GM12801 (cell line): ENCODE data around the gene PYGB.

Experiments used
- CTCF ChIP-seq: IDR thresholded peaks from one replicate; pipeline ENCODE4 v1.5.1; 2011; ENCODE audit warnings: control low read depth; ENCODE audit not compliant: insufficient read length; ENCODE audit errors: extremely low read depth

Gene PYGB

DNA sequence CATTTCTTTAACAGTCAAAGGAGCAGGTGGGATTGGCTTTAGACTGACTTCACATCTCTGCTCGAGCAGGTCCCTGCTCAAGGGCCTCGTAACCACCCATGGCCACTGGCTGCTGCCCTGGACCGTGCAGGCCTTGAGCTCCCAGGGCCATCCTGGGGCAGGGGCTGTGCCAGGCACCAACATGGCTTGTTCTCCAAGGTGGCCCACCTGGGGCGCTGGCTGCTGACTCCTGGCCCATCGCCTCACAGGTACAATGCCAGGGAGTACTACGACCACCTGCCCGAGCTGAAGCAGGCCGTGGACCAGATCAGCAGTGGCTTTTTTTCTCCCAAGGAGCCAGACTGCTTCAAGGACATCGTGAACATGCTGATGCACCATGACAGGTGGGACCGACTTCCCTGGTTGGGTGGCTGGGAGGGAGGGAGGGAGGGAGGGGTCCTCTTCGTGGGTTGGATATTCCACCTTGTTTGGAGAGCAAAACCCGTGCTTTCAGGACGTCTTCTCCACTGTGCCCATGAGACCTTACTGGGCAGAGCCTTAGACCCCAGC lies 46.1 kb downstream of the PYGB start:
- TF ChIP-seq CTCF, result no peak

DNA sequence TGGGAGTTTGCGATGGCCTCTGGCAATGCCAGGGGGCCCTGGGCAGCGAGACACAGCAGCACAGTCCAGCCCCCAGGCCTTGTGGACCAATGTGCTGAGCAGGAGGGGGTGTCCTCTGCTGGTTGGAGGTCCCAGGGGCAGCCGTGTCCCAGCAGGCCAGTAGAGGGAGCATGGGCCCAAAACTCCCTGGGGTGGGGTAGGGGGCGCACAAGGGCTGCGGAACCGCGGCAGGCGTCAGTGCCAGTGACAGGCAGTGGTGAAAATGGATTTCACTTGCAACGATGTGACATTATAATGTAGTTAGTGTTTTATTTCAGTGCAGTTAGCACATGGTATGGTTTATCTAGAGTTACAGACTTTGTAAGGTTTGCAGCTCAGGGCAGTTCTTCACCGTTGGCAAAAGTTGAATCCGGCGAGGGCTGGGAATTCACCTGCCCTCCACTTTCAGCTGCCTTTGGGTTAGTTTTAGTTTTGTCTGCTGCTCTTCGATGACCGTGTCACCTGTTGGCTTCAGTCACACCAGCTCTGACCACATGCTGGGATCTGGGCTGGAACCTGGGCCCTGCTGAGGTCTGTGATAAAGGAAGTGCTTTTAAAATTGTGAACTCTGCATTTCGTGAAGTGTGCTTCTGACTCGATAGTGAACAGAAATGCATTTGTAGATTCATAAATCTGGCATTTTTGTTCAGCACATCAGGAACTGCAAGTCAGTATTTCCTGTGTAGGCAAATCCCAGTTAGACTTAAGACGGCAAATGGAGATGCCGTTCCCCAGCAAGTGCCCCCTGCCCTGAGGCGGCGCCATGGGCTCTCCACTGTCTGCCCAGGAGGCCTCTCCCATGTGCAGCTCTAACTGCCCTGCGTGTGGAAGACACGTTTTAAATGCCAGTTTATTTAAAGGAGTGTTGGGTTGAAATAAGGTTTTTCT lies 46.8 kb downstream of the PYGB start:
- no peak for TF ChIP-seq CTCF

GRCh38 chr20:25295386-25296093 lies 47.7 kb downstream of the PYGB start:
- no peak for TF ChIP-seq CTCF

DNA sequence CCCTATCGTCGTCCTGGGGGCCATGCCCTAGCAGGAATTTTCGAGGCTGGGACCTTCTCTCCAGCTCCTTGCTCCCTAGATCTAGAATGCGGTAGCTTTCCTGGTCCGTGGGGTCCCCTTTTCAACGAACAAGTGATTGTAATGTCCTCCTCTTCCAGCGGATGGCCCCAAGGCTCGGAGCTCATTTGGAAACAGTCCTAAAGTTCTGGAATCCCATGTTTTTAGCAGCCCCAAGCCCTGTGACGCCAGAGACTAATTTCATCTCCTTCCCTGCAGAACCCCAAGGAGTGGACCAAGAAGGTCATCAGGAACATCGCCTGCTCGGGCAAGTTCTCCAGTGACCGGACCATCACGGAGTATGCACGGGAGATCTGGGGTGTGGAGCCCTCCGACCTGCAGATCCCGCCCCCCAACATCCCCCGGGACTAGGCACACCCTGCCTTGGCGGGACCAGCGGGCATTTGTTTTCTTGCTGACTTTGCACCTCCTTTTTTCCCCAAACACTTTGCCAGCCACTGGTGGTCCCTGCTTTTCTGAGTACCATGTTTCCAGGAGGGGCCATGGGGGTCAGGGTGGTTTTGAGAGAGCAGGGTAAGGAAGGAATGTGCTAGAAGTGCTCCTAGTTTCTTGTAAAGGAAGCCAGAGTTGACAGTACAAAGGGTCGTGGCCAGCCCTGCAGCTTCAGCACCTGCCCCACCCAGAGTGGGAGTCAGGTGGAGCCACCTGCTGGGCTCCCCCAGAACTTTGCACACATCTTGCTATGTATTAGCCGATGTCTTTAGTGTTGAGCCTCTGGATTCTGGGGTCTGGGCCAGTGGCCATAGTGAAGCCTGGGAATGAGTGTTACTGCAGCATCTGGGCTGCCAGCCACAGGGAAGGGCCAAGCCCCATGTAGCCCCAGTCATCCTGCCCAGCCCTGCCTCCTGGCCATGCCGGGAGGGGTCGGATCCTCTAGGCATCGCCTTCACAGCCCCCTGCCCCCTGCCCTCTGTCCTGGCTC lies 48.5 kb downstream of the PYGB start:
- no peak for TF ChIP-seq CTCF

DNA sequence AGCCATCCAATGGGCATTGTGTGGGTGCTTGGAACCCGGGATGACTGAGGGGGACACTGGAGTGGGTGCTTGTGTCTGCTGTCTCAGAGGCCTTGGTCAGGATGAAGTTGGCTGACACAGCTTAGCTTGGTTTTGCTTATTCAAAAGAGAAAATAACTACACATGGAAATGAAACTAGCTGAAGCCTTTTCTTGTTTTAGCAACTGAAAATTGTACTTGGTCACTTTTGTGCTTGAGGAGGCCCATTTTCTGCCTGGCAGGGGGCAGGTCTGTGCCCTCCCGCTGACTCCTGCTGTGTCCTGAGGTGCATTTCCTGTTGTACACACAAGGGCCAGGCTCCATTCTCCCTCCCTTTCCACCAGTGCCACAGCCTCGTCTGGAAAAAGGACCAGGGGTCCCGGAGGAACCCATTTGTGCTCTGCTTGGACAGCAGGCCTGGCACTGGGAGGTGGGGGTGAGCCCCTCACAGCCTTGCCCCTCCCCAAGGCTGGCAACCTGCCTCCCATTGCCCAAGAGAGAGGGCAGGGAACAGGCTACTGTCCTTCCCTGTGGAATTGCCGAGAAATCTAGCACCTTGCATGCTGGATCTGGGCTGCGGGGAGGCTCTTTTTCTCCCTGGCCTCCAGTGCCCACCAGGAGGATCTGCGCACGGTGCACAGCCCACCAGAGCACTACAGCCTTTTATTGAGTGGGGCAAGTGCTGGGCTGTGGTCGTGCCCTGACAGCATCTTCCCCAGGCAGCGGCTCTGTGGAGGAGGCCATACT lies 49.4 kb downstream of the PYGB start:
- no peak for TF ChIP-seq CTCF

DNA sequence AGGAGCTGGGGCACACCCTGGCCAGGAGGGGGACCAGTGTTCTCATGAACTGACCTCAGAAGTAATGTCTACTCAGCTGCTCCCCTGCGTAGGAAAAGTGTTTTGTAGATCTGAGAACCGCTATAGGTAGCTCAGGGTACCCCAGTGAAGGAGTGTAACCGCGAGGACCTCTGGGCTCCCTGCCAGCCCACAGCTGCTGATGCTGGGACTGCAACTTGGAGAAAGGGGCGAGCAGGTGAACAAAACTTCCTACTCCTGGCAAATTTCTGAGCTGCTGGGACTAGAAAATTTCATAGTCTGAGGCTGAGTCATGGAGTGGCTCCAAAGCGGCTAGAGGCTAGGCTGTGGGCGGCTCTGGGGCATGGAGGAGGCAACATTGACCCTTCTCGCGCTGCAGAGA lies 51.9 kb downstream of the PYGB start:
- TF ChIP-seq CTCF, result no peak
